ENCODE measurements around the gene TMEM175. TPM values are rescaled to one million over a fixed set of nuclear protein-coding genes. Genes with fewer than 3 reads are reported as not detected.
A peak's percentile ranks its signal among the peaks of the same experiment; 100 is the strongest.

TMEM175 gene
- total and polyA plus RNA-seq, 2 of the 4 experiments (the other 2 are of a cell fraction), result 7.7 to 41.9 TPM

DNA sequence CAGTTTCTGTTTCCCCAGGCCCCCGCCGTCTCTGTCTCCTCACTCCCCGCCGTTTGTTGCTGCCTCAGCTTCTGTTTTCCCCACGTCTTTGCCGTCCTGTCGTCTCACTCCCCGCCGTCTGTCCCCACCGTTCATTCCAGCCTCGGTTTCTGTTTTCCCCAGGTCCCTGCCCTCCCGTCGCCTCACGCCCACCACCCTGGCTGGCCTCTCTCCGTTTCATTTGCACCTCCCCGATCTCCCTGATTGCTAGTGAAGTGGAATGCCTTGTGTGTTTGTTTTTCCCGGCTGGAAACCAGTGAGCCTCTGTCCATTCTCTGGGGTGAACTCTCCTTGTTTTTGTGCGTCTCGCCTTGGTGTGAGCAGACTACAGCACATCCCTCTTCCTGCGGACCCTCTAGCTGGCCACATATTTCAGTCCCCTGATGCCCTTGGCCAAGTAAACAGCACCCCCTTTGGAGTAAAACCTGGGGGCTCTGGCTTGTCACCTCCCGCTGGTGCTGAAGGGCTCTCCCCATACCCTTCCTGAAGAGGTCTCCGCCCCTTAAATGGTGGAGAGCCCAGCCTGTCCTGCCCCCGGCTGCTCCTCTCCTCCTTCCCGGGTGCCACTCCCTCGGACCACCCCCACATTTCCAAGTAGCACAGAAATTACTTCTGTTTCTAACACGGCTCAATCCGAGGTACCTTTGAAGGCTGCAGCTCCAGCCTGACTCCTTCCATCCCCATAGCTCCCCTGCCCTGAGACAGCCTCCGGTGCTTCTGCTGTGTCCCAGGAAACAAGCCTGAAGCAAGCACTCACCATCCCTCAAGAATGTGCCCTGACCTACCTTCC, 13.2 kb downstream of the TMEM175 start:
- Histone ChIP-seq H2BK120ac (ENCODE audit: low read depth, low read length) (no peak overlapping the region), H2AFZ (replicated peaks; ENCODE audit: low read length, poor library complexity) (peak overlapping the region; percentile 77), H4K8ac (ENCODE audit: low read depth in 2 of 2, low read length in 2 of 2) (peak overlapping the region in 1 of 2 experiments; percentile 47; a peak in 1 of 4 replicates), H4K5ac (ENCODE audit: low read depth, low read length) (no peak overlapping the region), H2AK5ac (ENCODE audit: low read depth, low read length) (peak overlapping the region; percentile 28; the same call in 1 of the 2 replicates), H3K4ac (ENCODE audit: low read depth, low read length) (no peak overlapping the region), H3K14ac (replicated peaks; ENCODE audit: low read depth, low read length) (no peak overlapping the region), H2BK5ac (ENCODE audit: low read depth, low read length, poor library complexity, severe bottlenecking) (no peak overlapping the region), H2BK20ac (ENCODE audit: low read depth, low read length) (no peak overlapping the region), H3K9me3 (ENCODE audit: control insufficient read depth, insufficient read depth, low read length) (no peaks in the 10 kb centered on the region), H3K23ac (ENCODE audit: low read depth, low read length) (no peak overlapping the region), H3K18ac (ENCODE audit: low read depth, low read length) (no peak overlapping the region), H3K79me1 (ENCODE audit: low read depth in 1 of 2, low read length in 2 of 2) (0 out of 4 replicates have a peak, but pooled peaks cover 0 to 8% of the 10 kb centered on the region in 2 experiments), H3K36me3 (ENCODE audit: control insufficient read depth, insufficient read depth, low read length) (no peaks in the 10 kb centered on the region), H3K9me1 (ENCODE audit: insufficient read depth, low read length) (no peaks in the 10 kb centered on the region), H3K4me1 (ENCODE audit: control insufficient read depth, insufficient read depth, low read length) (peaks cover 6% of the 10 kb centered on the region; the same call in 1 of the 2 replicates), H2BK15ac (ENCODE audit: low read depth, low read length) (no peak overlapping the region), H2AK9ac (replicated peaks; ENCODE audit: low read depth, low read length, poor library complexity) (peak overlapping the region; percentile 44), H3K56ac (ENCODE audit: extremely low read depth, insufficient read depth, low read length) (no peak overlapping the region), H3K27me3 (ENCODE audit: control insufficient read depth, insufficient read depth, low read length) (no peaks in the 10 kb centered on the region), H4K91ac (ENCODE audit: insufficient read depth, low read depth, low read length) (no peak overlapping the region), H4K20me1 (ENCODE audit: insufficient read depth, low read length) (peaks cover 17% of the 10 kb centered on the region), H3K4me3 (ENCODE audit: insufficient read depth, low read depth, low read length) (peak overlapping the region; percentile 6; the same call in 1 of the 2 replicates), H3K4me2 (ENCODE audit: low read depth, low read length) (peak overlapping the region; percentile 63), H3K9ac (ENCODE audit: low read depth, low read length) (peak overlapping the region; percentile 3; the same call in 1 of the 2 replicates), H3K27ac (ENCODE audit: insufficient read depth, low read length) (no peak overlapping the region)
- CTCF ChIA-PET, result no interaction called here
- ATAC-seq (ENCODE audit: low read depth) (peak; percentile 70), DNase-seq (no peak)
- POLR2A ChIA-PET (ENCODE audit: unreplicated experiment), result interaction anchor here (0.6 kb wide), 1 partner anchor 69 kb away, joined by 3 read pairs; no protein-coding TSS in a partner anchor
- BruUV-seq (replicated peaks), result no TSS peak
- WGBS, 2 experiments (ENCODE audit: extremely low coverage in 2 of 2, insufficient read length in 1 of 2), result 22% methylated on average over 16 of the region's 28 CpGs; no CpG with 5 or more reads in 1 of the 2 experiments
- intact Hi-C loops (cut with micrococcal nuclease), result no loop called here
- TF ChIP-seq RCOR1 (IDR thresholded peaks at IDR 0.05; ENCODE audit: insufficient replicate concordance, low read length), result no peak
- no peak for TF ChIP-seq POLR2A (IDR thresholded peaks at IDR 0.05; ENCODE audit: low read depth, low read length)
- dilution Hi-C loops (cut with HindIII; ENCODE audit: low sequenced_read_pairs, unreplicated experiment), result no loop called here
- in situ Hi-C loops (cut with MboI; ENCODE audit: low sequenced_read_pairs), result no loop called here
